IPS-NIHi7 (cell line): ENCODE measurements around the gene SSTR5.
"Not testable (repeated sequence)": the region's sequence is repeated elsewhere in the genome, so short reads cannot be mapped to it uniquely, and the experiment has no call there.

Experiments used
- DNase-seq: peaks from one replicate; pipeline ENCODE4 v3.0.0; 2012; ENCODE audit warnings: mixed read lengths; ENCODE audit errors: extremely low spot score

SSTR5 gene

GRCh38 chr16:1090620-1091587 is 18.4 kb downstream of the SSTR5 start:
- DNase-seq: no peak

DNA sequence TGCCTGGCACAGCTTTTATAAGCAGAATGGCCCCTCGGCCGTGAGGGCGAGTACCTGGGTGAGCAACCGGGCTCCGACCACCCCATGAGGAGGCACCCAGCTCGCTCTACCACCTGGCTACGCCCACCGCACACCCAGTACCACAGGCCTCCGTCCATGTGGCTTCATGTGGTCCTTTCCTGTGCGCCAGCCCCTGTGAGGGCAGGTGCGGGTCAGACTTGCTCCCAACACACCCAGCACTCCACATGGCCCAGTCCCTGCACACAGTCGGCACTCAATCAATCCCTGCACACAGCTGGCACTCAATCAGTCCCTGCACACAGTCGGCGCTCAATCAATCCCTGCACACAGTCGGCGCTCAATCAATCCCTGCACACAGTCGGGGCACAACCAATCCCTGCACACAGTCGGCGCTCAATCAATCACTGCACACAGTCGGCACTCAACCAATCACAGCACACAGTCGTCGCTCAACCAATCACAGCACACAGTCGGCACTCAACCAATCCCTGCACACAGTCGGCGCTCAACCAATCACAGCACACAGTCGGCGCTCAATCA is 19.5 kb downstream of the SSTR5 start:
- no peak for DNase-seq

DNA sequence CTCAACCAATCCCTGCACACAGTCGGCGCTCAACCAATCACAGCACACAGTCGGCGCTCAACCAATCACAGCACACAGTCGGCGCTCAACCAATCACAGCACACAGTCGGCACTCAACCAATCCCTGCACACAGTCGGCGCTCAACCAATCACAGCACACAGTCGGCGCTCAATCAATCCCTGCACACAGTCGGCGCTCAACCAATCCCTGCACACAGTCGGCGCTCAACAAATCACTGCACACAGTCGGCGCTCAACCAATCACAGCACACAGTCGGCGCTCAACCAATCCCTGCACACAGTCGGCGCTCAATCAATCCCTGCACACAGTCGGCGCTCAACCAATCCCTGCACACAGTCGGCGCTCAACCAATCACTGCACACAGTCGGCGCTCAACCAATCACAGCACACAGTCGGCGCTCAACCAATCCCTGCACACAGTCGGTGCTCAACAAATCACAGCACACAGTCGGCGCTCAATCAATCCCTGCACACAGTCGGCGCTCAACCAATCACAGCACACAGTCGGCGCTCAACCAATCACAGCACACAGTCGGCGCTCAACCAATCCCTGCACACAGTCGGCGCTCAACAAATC is 20.2 kb downstream of the SSTR5 start:
- not testable (repeated sequence) for DNase-seq

GRCh38 chr16:1093284-1094123 is 21.0 kb downstream of the SSTR5 start:
- DNase-seq: no peak

GRCh38 chr16:1094124-1094479 is 21.6 kb downstream of the SSTR5 start:
- no peak for DNase-seq

DNA sequence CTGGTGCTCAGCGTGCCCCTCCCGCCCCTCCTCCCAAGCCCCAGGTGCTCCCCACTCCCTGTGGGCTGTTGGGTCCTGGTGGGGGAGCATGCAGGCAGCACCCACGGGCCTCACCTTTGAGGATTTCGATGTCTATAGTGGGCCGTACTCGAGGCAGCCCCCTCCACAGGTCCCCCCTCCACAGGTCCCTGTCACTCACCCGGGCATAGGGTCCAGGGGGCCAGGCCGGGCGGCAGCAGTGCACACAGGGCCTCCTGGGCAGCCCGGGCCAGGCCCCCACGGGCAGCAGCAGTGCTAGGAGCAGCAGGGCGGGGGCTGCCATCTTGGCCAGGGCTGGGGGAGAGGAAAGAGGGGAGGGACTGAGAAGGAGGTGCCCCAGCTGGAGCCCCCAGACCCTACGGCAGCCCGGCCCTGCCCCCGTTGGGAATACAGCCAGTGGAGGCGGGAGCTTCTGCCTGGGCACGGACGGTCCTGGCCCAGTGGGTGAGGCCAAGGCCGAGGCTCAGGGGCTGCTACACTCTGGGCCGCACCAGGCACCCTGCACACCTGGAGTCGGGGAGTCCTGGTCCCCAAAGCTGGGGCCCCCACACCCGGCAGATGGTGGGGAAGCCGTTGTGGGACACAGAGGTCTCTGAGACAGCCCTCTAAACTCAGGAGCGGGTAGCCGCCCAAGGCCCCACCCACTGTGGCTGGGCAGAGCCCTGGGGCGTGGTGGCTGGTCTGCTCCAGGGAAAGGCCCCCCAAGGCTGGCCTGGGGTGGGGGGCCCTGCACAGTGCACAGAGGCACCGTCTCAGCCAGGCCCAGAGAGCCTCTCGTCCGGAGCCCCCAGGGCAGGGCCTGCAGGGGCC is 22.3 kb downstream of the SSTR5 start:
- DNase-seq: no peak

DNA sequence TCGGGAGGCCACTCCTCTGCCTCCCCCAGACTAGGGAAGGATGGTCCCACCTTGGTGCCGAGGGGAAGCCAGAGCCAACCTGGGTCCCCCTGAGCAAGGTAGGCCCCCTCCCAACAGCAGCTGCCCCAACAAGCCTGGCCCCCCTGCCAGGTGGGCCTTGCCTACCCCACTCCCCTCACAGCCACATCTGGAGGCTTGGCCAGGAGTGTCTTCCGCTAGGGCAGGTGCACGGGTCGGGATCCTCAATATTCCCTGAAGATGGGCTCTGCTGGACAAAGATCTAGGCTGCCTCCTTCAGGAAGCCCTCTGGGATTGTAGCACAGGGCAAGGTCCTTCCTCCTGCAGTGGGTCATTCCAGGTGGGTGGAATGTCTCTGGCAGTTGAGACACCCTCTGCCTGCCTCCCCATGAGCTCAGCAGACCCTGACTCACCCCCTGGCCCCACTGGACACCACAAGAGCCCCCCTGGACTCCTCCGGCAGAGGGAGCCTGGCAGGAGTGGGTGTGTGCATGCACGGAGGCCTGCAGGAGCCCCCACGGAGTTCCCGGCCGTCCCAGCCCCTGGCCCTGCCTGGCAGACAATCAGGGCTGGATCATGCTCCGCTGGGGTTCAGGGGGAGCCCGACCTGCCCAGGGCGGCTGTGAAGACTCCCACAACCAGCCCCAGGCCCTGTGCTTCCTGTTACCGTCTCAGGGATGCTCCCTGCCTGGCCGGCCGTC is 23.1 kb downstream of the SSTR5 start:
- no peak for DNase-seq

- no peak for DNase-seq
Observed at GRCh38 chr16:1096169-1097082, 23.9 kb downstream of the SSTR5 start, which contains the start of gene C1QTNF8. Gene C1QTNF8, minus strand, starts transcription at chr16:1096244. Its CDS starts 1,322 bp downstream, at chr16:1094922.

- DNase-seq: no peak
Observed at GRCh38 chr16:1097156-1097555, 24.6 kb downstream of the SSTR5 start.

- no peak for DNase-seq
Observed at GRCh38 chr16:1097800-1098199, 25.3 kb downstream of the SSTR5 start.

DNA sequence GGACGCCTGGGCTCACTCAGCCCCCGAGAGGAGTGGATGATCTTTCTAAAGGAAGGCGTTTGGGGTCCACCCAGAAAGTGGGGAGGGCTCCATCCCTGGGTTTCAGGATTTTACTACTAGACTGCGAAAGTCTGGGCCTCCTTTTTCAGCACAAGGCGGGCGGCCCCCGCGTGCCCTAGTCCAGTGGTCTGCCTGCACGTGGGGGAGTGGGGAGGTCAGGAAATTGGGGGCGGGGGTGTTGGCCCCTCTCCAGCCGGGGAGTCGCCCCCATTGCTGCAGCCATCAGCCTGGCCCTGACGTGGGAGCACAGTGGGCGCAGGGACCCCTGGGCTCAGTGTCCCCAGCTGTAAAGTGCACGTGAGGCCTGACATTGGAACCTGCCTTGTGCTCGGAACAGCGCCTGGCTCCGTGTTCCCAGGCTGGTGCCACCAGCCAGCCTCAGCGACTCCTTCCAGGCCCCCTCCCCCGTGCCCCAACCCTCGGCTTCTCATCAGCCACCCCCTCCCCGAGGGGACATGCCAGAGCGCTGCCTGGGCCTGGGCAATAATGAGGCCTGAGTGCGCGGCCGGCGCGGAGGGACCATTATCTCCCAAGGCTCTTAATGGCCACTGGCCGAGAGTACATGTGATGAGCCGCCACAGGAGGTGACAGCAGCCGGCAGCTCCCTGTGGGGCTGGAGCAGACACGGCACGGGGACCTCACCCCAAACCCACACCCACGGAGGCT is 25.9 kb downstream of the SSTR5 start:
- no peak for DNase-seq

DNA sequence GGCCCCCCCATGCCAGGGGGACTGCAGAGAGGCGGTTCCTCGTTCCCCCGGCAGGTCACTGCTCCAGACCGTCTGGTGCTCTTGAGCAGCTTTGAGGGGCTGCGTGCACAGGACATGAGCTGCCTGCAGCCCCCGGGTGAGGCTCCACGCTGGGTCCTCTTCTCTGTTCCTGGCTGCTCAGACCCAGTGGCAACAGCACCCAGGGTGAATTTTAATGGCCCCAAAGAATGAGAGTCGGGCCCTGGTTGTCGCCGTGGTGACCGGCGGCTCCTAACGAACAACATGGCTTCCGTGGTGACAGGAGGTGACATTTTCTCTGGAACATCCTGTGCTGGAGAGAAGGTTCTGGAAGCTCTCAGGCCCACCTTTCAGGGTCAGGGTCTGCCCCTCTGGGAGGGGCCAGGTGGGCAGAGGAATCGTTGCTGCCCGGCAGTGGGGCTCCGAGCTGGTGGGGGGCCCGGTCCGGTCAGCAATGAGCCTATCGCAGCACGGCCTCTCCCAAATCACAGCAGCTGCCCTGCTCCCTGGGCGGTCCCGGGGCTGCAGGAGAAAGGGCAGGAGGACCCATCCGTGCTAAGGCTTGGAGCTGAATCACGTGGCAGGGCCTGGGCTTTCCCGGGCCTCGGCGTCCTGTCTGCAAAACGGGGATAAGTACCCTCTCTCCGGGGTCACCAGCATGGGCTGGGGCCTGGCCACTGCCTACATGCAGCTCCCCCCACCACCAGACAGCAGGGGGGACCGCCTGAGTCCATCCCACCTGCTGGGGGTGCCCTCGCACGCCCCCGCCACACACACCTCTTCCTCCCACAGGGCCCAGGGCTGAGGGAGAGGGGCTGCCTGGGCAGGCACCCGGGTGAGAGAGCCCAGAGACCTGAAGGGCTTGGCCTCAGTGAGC is 26.9 kb downstream of the SSTR5 start:
- DNase-seq: no peak

GRCh38 chr16:1100084-1100800 is 27.7 kb downstream of the SSTR5 start:
- no peak for DNase-seq

GRCh38 chr16:1101133-1101532 is 28.6 kb downstream of the SSTR5 start:
- no peak for DNase-seq

DNA sequence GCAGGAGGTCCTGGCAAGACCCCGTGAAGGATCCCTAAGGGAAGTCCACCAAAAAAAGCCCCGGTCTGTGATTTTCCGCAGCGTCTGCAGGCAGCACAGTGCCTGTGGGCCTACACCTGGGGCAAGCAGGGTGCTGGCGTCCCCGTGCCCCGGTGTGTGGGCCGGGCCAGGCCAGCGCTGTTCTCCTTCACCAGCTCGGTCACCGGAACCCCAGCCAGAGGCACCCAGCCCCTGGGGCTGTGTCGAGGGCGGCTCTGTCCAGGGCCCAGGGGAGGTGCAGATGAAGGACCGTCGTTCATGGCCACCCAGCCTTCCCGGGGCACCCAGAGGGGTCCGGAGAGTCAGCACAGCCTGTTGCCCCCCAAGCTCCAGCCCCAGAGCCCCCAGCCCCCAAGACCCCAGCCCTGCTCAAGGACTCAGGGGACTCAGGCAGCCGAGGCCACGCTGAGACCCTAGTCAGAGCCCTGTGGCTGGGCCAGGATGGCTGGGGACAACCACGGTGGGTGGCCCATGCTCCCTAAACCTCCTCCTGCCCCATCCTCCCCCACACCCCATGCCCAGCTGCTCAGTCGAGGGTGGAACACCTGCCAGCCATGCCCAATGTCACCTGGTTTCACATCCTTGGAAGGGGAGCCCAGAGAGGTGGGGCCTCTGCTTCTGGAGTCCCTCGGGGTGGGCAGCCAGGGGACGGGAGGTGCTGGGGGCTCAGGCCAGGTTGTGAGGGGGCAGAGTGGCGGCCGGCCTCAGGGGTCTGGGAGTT is 29.2 kb downstream of the SSTR5 start:
- DNase-seq: no peak

DNA sequence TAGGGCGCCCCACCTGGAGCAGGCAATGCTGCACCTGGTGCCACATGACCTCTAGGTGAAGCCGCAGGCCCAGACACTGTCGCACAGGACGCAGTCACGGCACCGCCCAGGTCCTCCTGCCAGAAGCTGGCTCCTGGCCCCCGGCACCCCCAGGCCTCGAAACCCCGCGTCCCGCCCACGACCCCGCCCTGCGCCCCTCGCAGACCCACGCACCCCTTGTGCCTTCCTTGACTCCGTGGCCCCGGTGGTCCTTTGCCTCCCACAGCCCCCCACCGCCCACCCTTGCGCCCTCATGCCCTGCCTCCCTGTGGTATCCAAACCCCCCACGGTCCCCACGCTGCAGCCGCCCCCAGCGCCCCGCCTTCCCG is 29.8 kb downstream of the SSTR5 start:
- DNase-seq: no peak
